Measurements from ENCODE around the gene BASP1.

Gene BASP1

GRCh38 chr5:17218353-17219005 is 1.0 kb downstream of the BASP1 start:
- no peaks in the 10 kb centered on the region; the same call in 1 of the 2 replicates for H3K36me3 ChIP-seq
- H3K27me3 ChIP-seq (ENCODE audit: insufficient read depth, low read depth, severe bottlenecking), result peaks cover 2% of the 10 kb centered on the region
- no peak overlapping the region for H3K27ac ChIP-seq
- H3K9me3 ChIP-seq (ENCODE audit: severe bottlenecking), result peaks cover 2% of the 10 kb centered on the region
- TF ChIP-seq, protein P1, sequence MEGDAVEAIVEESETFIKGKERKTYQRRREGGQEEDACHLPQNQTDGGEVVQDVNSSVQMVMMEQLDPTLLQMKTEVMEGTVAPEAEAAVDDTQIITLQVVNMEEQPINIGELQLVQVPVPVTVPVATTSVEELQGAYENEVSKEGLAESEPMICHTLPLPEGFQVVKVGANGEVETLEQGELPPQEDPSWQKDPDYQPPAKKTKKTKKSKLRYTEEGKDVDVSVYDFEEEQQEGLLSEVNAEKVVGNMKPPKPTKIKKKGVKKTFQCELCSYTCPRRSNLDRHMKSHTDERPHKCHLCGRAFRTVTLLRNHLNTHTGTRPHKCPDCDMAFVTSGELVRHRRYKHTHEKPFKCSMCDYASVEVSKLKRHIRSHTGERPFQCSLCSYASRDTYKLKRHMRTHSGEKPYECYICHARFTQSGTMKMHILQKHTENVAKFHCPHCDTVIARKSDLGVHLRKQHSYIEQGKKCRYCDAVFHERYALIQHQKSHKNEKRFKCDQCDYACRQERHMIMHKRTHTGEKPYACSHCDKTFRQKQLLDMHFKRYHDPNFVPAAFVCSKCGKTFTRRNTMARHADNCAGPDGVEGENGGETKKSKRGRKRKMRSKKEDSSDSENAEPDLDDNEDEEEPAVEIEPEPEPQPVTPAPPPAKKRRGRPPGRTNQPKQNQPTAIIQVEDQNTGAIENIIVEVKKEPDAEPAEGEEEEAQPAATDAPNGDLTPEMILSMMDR (IDR thresholded peaks at IDR 0.05; ENCODE audit: low read depth, low read length), result no peak
- DNase-seq, result no peak
- H3K4me3 ChIP-seq (ENCODE audit: low read depth, low read length), result peak overlapping the region; percentile 54

GRCh38 chr5:17219006-17219422 is 1.6 kb downstream of the BASP1 start:
- peaks cover 2% of the 10 kb centered on the region for H3K9me3 ChIP-seq (ENCODE audit: severe bottlenecking)
- no peak for DNase-seq
- H3K36me3 ChIP-seq, result no peaks in the 10 kb centered on the region; the same call in 1 of the 2 replicates
- no peak overlapping the region for H3K27ac ChIP-seq
- TF ChIP-seq, protein P1 (IDR thresholded peaks at IDR 0.05; ENCODE audit: low read depth, low read length), result no peak
- no peak overlapping the region for H3K4me3 ChIP-seq (ENCODE audit: low read depth, low read length)
- peaks cover 2% of the 10 kb centered on the region for H3K27me3 ChIP-seq (ENCODE audit: insufficient read depth, low read depth, severe bottlenecking)

GRCh38 chr5:17219469-17219868 is 2.0 kb downstream of the BASP1 start:
- H3K4me3 ChIP-seq (ENCODE audit: low read depth, low read length), result no peak overlapping the region
- no peak for DNase-seq
- peaks cover 2% of the 10 kb centered on the region for H3K27me3 ChIP-seq (ENCODE audit: insufficient read depth, low read depth, severe bottlenecking)
- H3K36me3 ChIP-seq, result no peaks in the 10 kb centered on the region; the same call in 1 of the 2 replicates
- peaks cover 2% of the 10 kb centered on the region for H3K9me3 ChIP-seq (ENCODE audit: severe bottlenecking)
- TF ChIP-seq, protein P1 (IDR thresholded peaks at IDR 0.05; ENCODE audit: low read depth, low read length), result no peak
- H3K27ac ChIP-seq, result no peak overlapping the region

- H3K36me3 ChIP-seq, result no peaks in the 10 kb centered on the region; the same call in 1 of the 2 replicates
- H3K4me3 ChIP-seq (ENCODE audit: low read depth, low read length), result no peak overlapping the region
- no peak for DNase-seq
- H3K27ac ChIP-seq, result no peak overlapping the region
- TF ChIP-seq, protein P1 (IDR thresholded peaks at IDR 0.05; ENCODE audit: low read depth, low read length), result no peak
- H3K9me3 ChIP-seq (ENCODE audit: severe bottlenecking), result peaks cover 2% of the 10 kb centered on the region
- H3K27me3 ChIP-seq (ENCODE audit: insufficient read depth, low read depth, severe bottlenecking), result peaks cover 2% of the 10 kb centered on the region
Observed at GRCh38 chr5:17219992-17220391, 2.6 kb downstream of the BASP1 start.

DNA sequence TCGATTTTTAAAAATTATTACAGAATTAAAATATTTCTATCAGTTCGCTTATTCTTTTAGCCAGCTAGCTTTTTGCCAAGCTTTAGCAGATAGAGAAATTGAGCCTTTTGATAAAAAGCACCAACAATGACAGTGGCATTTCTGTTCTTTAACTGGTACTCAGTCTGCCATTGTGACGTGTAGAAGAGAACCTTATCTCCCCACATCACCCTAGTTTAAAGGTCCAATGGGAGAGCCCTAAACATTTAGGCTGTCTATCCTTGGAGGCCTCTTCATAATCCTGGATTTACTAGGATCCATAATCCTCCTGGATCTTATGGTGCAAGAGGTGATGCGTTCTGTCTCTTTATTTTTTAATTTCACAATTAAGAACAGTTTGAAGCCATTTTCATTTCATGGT is 3.0 kb downstream of the BASP1 start:
- Histone ChIP-seq H3K9me3 (ENCODE audit: severe bottlenecking) (peaks cover 2% of the 10 kb centered on the region), H3K27ac (no peak overlapping the region), H3K36me3 (no peaks in the 10 kb centered on the region; the same call in 1 of the 2 replicates), H3K4me3 (ENCODE audit: low read depth, low read length) (no peak overlapping the region), H3K27me3 (ENCODE audit: insufficient read depth, low read depth, severe bottlenecking) (peaks cover 2% of the 10 kb centered on the region)
- TF ChIP-seq, protein P1 (IDR thresholded peaks at IDR 0.05; ENCODE audit: low read depth, low read length), result no peak
- DNase-seq, result no peak

Data from WERI-Rb-1 (cell line).